Kasumi-1 (cell line): ENCODE results near the gene SWT1.

ENCODE experiments used
- DNase-seq, 2 experiments: peaks; one replicate each; lab custom pipeline; 2025; lab: John Stamatoyannopoulos, UW

The SWT1 gene

GRCh38 chr1:185156854-185157598 is at the start of gene SWT1, which contains the start of gene TRMT1L:
Gene SWT1 (plus strand): TSS chr1:185157167. CDS start chr1:185160842, 3,675 bp downstream.
Gene TRMT1L (minus strand): TSS chr1:185156953. CDS start chr1:185156712, 241 bp downstream.
- DNase-seq: peak; percentile 99 to 100

DNA sequence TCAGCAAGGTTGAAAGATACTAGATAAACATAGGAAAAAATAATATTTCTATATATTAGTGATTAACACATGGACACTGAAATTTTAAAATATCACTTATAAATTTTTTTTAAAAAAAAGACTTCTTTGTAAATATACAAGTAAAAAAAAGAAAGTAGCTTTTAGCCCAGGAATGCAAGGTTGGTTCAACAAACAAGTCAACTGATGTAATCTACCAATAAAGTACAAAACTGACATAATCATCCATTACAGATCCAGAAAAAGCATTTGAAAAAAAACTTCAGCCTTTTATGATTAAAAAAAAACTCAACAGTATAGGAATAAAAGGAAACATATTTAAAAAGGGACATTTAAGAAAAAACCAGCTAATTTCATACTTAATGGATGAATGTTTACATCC is 48.6 kb upstream of the SWT1 start:
- no peak for DNase-seq

- DNase-seq: no peak
These were observed 46.8 kb upstream of the SWT1 start for GRCh38 chr1:185110145-185110544.

DNA sequence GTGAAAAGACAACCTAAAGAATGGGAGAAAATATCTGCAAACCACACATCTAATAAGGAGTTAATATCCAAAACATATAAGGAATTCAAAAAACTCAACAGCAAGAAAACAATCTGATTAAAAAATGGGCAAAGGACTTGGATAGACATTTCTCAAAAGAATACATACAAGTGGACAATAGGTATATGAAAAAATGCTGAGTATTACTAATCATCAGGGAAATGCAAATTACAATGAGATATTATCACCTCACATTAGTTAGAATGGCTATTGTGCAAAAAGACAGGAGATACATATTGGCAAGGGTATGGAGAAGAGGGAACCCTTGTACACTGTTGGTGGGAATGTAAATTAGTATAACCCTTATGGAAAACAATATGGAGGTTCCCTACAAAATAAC is 45.1 kb upstream of the SWT1 start:
- DNase-seq: no peak

GRCh38 chr1:185112356-185112755 is 44.6 kb upstream of the SWT1 start:
- DNase-seq: no peak

DNA sequence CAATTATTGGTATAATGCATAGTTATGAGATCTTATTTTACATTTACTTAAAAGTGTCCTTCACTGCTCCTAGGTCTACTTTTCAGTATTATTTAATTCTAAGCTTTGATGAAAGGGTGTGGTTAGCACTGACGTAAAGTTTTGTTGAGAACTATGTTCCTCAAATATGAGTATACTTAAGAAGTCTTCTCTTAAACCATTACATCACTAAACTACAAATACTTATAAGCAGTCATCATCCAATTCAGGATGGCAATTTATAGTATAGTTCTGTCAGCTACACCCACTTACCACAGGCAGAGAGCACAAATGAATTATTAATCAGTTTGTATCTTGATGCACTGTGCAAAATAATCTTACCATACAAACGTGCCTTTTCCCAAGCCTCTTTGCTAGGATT is 27.3 kb upstream of the SWT1 start:
- no peak for DNase-seq

GRCh38 chr1:185132534-185132933 is 24.4 kb upstream of the SWT1 start:
- DNase-seq: no peak

- no peak for DNase-seq
These were observed 18.9 kb upstream of the SWT1 start for GRCh38 chr1:185137896-185138545.

GRCh38 chr1:185139246-185139645 is 17.7 kb upstream of the SWT1 start:
- DNase-seq: no peak

DNA sequence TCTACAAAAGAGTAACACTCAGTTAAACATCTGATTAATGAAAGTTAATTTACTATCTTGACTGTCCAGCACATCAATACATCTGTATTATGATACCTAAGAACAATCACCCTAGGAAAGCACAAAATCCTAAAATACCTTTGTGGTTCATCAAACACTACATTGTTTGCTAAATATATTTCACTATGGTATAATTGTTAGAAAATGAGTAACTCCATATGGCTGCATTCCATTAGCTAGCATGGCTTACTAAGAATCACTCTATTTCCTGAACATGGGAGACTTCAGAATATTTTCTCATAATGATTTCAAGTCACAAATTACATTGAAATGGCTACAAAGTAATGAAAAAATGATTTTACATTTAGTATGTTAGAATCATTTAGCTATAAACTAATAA is 12.7 kb upstream of the SWT1 start:
- no peak for DNase-seq

DNA sequence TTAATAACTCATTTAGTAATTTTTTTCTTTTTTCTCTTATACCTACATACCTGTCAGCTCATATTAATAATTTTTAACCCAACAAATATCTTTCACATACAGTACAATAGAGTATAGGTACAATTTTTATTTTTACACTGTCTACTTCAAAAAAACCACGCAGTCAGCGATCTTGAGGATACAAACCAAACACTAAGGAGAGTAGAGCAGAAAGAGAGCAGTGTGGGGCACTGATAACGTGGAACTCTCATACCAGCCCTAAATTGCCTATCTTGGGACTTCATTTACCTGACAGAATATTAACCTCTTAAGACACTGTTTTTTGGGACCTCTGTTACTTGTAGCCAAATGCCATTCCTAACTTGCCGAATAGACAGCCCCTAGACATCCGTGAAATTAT is 5.8 kb upstream of the SWT1 start:
- no peak for DNase-seq

GRCh38 chr1:185152187-185152767 is 4.7 kb upstream of the SWT1 start:
- peak in 1 of 2 experiments; percentile 14 for DNase-seq

GRCh38 chr1:185154912-185155513 is 2.0 kb upstream of the SWT1 start:
- peak in 1 of 2 experiments; percentile 15 for DNase-seq

- DNase-seq: peak in 1 of 2 experiments; percentile 55
These were observed 1.2 kb upstream of the SWT1 start for GRCh38 chr1:185155600-185156287.

GRCh38 chr1:185156288-185156853 is 596 bp upstream of the SWT1 start:
- peak; percentile 38 to 61 for DNase-seq

DNA sequence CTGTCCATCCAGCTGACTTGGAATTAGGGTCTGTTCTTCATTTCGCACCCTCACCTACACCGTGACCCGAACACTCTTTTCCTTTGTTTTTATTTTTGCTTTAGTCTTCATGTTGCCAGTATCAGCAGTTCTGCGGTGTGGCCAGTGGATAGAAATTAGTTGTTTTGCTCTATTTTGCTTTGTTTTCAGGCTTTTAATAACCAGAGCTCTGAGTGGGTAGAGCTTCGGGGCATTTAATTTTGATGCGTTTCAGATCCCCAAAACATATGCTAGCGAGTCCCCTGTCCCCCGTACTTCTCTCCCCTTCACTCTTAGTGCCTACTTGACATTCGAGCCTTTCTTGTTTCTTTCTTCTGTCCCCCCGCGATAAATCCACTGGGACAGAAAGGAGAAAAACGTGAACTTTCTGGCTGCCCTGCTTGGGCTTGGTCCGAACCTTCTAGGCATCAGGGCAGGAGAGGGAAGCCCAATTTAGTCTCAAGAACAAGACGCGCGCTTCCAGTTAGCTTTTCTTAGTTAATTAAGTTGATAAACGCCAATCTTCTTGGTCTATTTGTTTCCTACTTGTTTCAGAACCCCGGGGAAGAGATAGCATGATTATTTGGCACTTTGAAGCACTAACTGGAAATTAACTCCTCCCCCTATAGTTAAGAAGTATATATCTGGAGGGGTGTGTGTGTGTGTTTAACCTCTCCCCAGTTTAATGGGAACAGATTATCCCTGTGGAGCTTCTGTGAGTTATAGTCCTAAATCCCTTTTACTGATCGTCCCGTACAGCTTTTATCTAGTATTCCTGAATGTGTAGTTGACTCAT is 839 bp downstream of the SWT1 start:
- DNase-seq: peak; percentile 24 to 66

- no peak for DNase-seq
These were observed 1.8 kb downstream of the SWT1 start for GRCh38 chr1:185158800-185159199.

- DNase-seq: no peak
These were observed 3.0 kb downstream of the SWT1 start for GRCh38 chr1:185159966-185160365.

DNA sequence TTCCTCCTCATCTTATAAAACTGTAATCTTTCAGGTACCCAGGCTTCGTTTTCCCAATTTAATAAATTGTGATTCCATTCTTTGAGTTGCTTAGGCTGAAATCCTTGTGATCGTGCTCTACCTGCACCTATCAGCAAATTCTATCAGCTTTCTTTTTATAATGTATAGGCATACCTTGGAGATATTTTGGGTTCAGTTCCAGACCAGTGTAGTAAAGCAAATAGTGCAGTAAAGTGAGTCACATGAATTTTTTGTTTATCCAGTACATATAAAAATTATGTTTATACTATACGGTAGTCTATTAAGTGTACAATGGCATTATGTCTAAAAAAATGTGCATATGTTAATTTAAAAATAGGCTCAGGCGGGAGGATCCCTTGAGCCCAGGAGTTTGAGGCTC is 5.5 kb downstream of the SWT1 start:
- no peak for DNase-seq

- no peak for DNase-seq
These were observed 9.1 kb downstream of the SWT1 start for GRCh38 chr1:185166106-185166505.

- DNase-seq: peak; percentile 90
These were observed 13.4 kb downstream of the SWT1 start for GRCh38 chr1:185170291-185170848.
